ENCODE measurements around the gene ASIC4. TPM values are rescaled to one million over a fixed set of nuclear protein-coding genes. Genes with fewer than 3 reads are reported as not detected.

Gene ASIC4
- total RNA-seq, 2 experiments from 2014 or later = 0.73 to 0.74 TPM

DNA sequence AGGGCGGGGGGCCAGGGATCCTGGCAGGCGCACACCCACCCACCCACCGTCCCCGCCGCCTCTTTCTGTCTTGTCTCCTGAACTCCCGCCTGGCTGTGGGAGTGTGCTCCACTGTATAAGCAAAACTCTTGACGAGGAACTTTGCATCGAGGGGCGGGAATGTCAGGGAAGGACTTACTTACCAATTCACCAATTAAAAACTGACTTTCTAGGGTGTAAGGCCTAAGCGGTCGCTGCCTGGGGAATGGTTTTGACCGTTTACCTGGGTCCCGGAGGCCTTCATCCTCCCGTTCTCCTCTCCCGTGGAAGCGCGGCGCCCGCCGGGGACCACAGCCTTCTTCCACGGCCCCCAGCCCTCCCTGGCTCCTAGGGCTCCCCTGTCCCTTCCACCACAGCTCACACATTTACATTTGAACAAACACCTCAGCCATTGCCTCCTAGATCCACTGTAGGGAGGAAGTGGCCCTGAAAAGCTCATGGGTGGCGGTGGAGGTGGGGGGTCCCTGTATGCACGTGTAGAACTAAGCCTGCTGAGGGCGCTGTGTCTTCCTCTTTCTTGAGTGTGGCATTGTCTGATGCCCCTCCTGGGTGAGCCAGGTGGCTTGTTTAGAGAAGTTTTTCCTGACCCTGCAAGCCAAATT, 8.9 kb downstream of the ASIC4 start:
- no peaks in the 10 kb centered on the region for H3K9me3 ChIP-seq (ENCODE audit: low read length)
- no peak overlapping the region for H3K4me2 ChIP-seq (ENCODE audit: low read length)
- no peaks in the 10 kb centered on the region for H3K79me2 ChIP-seq (ENCODE audit: insufficient read depth, low read depth, low read length)
- ChIA-PET CTCF (ENCODE audit: unreplicated experiment) (interaction anchor here (0.6 kb wide), 1 partner anchor 28 kb away, joined by 4 read pairs; no protein-coding TSS in a partner anchor), POLR2A (interaction anchor here (0.6 kb wide), 1 partner anchor 60 kb away, joined by 3 read pairs; no protein-coding TSS in a partner anchor)
- H3K27ac ChIP-seq (ENCODE audit: low read depth, low read length, poor library complexity, severe bottlenecking) = no peak overlapping the region
- TF ChIP-seq EZH2phosphoT487 (IDR thresholded peaks at IDR 0.05; ENCODE audit: borderline replicate concordance, low read depth, low read length) = no peak
- TF ChIP-seq, protein P1, sequence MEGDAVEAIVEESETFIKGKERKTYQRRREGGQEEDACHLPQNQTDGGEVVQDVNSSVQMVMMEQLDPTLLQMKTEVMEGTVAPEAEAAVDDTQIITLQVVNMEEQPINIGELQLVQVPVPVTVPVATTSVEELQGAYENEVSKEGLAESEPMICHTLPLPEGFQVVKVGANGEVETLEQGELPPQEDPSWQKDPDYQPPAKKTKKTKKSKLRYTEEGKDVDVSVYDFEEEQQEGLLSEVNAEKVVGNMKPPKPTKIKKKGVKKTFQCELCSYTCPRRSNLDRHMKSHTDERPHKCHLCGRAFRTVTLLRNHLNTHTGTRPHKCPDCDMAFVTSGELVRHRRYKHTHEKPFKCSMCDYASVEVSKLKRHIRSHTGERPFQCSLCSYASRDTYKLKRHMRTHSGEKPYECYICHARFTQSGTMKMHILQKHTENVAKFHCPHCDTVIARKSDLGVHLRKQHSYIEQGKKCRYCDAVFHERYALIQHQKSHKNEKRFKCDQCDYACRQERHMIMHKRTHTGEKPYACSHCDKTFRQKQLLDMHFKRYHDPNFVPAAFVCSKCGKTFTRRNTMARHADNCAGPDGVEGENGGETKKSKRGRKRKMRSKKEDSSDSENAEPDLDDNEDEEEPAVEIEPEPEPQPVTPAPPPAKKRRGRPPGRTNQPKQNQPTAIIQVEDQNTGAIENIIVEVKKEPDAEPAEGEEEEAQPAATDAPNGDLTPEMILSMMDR (conservative IDR thresholded peaks at IDR 0.05; ENCODE audit: low read length) = peak; percentile 53; the same call in 1 of the 2 replicates
- no peak overlapping the region for H2AFZ ChIP-seq (ENCODE audit: low read length)
- H3K4me3 ChIP-seq (ENCODE audit: low read depth, low read length, poor library complexity, severe bottlenecking) = no peak overlapping the region
- no TSS peak for BruUV-seq (replicated peaks)
- H3K4me1 ChIP-seq (ENCODE audit: insufficient read depth, low read length, poor library complexity, severe bottlenecking) = no peaks in the 10 kb centered on the region
- intact Hi-C loops (cut with micrococcal nuclease; ENCODE audit: unreplicated experiment) = no loop called here
- DNase-seq (ENCODE audit: low spot score) = no peak
- H4K20me1 ChIP-seq (ENCODE audit: insufficient read depth, low read length) = no peaks in the 10 kb centered on the region
- H3K9me2 ChIP-seq (ENCODE audit: insufficient read depth, low read length) = no peaks in the 10 kb centered on the region
- H3K36me3 ChIP-seq (ENCODE audit: insufficient read depth, low read length) = no peaks in the 10 kb centered on the region

DNA sequence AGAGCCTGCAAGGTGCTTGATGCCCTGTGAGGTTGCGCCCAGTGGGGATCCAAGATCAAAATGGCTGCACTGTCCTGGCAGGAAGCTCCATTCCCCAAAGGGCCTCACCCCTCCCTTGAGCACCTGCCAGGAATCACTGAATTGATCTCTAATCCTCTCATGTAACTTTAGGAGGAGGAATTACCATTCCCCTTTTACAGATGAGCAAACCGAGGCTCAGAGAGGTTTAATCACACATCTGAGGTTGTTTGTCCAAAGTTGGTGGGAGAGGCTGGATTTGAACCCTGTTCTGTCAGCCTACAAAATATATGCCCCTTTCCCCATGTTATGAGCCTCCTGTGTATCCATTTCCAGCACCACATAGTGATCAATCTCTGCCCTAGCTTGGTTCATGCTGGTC, 10.5 kb downstream of the ASIC4 start:
- TF ChIP-seq EZH2phosphoT487 (IDR thresholded peaks at IDR 0.05; ENCODE audit: borderline replicate concordance, low read depth, low read length) = no peak
- TF ChIP-seq, protein P1 (conservative IDR thresholded peaks at IDR 0.05; ENCODE audit: low read length) = no peak
- H3K79me2 ChIP-seq (ENCODE audit: insufficient read depth, low read depth, low read length) = no peaks in the 10 kb centered on the region
- no peak for DNase-seq (ENCODE audit: low spot score)
- no peaks in the 10 kb centered on the region for H3K36me3 ChIP-seq (ENCODE audit: insufficient read depth, low read length)
- no peaks in the 10 kb centered on the region for H4K20me1 ChIP-seq (ENCODE audit: insufficient read depth, low read length)
- POLR2A ChIA-PET = interaction anchor here (0.6 to 1.0 kb wide), 2 partner anchors 50 to 53 kb away, joined by 3 to 4 read pairs; no protein-coding TSS in a partner anchor
- no peak overlapping the region for H2AFZ ChIP-seq (ENCODE audit: low read length)
- BruUV-seq (replicated peaks) = no TSS peak
- H3K4me2 ChIP-seq (ENCODE audit: low read length) = no peak overlapping the region
- no peak overlapping the region for H3K27ac ChIP-seq (ENCODE audit: low read depth, low read length, poor library complexity, severe bottlenecking)
- H3K9me2 ChIP-seq (ENCODE audit: insufficient read depth, low read length) = no peaks in the 10 kb centered on the region
- no peaks in the 10 kb centered on the region for H3K9me3 ChIP-seq (ENCODE audit: low read length)
- no peaks in the 10 kb centered on the region for H3K4me1 ChIP-seq (ENCODE audit: insufficient read depth, low read length, poor library complexity, severe bottlenecking)
- CTCF ChIA-PET (ENCODE audit: unreplicated experiment) = no interaction called here
- no peak overlapping the region for H3K4me3 ChIP-seq (ENCODE audit: low read depth, low read length, poor library complexity, severe bottlenecking)
- intact Hi-C loops (cut with micrococcal nuclease; ENCODE audit: unreplicated experiment) = no loop called here

DNA sequence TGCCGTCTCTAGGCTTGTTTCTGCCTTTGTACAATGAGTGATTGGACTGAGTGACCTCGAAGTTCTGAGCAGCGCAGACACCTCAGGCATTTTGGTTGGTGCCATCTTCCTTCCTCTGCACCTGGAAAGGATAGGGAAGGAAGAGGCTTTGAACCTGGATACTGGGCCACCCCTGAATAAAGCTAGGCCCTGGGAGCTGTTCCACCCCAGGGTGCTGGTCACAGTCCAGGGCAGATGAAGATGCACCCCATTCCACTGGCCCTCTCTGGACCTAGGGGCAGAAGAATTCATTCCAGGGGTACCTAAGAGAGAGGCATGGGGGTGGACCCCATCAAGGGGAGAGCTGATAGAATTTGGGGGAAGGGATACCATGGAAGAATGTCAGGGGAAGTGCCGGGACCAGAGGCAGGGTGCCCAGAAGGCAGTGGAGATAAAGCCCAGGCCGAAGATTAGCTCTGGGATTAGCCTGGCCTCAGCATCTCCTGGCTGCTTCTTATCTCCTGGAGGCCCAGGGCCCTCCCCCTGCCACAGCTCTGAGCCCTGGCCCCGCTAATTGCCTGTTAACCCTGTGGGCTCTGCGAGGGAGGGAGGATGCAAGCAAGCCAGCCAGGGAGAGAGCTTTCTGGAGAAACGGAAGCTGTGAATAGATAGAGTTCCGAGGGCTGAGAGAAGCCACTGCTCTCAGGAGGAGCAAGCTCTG, 11.4 kb downstream of the ASIC4 start:
- BruUV-seq (replicated peaks) = no TSS peak
- H3K9me2 ChIP-seq (ENCODE audit: insufficient read depth, low read length) = no peaks in the 10 kb centered on the region
- POLR2A ChIA-PET = no interaction called here

More for the DNA sequence above, 11.4 kb downstream of the ASIC4 start:
- no peak overlapping the region for H3K4me3 ChIP-seq (ENCODE audit: low read depth, low read length, poor library complexity, severe bottlenecking)
- no peaks in the 10 kb centered on the region for H3K4me1 ChIP-seq (ENCODE audit: insufficient read depth, low read length, poor library complexity, severe bottlenecking)
- no peaks in the 10 kb centered on the region for H4K20me1 ChIP-seq (ENCODE audit: insufficient read depth, low read length)
- CTCF ChIA-PET (ENCODE audit: unreplicated experiment) = no interaction called here
- H3K4me2 ChIP-seq (ENCODE audit: low read length) = no peak overlapping the region
- H3K36me3 ChIP-seq (ENCODE audit: insufficient read depth, low read length) = no peaks in the 10 kb centered on the region
- no peaks in the 10 kb centered on the region for H3K79me2 ChIP-seq (ENCODE audit: insufficient read depth, low read depth, low read length)
- no peak overlapping the region for H3K27ac ChIP-seq (ENCODE audit: low read depth, low read length, poor library complexity, severe bottlenecking)
- no peak for DNase-seq (ENCODE audit: low spot score)
- no peaks in the 10 kb centered on the region for H3K9me3 ChIP-seq (ENCODE audit: low read length)
- no peak overlapping the region for H2AFZ ChIP-seq (ENCODE audit: low read length)
- intact Hi-C loops (cut with micrococcal nuclease; ENCODE audit: unreplicated experiment) = no loop called here
- TF ChIP-seq, protein P1 (conservative IDR thresholded peaks at IDR 0.05; ENCODE audit: low read length) = no peak
- no peak for TF ChIP-seq EZH2phosphoT487 (IDR thresholded peaks at IDR 0.05; ENCODE audit: borderline replicate concordance, low read depth, low read length)

Measured in OCI-LY7 (cell line).